GM12878 (cell line): ENCODE data around the gene ASCC1. TPM values are rescaled to one million over a fixed set of nuclear protein-coding genes. Genes with fewer than 3 reads are reported as not detected.

ENCODE experiments used
- ATAC-seq: fragments of 200-7000 bp; cut with Tn5 transposase; 3 replicates; pipeline ENCODE4 v1.9.1; 2020; ENCODE audit warnings: mild to moderate bottlenecking, moderate library complexity
- BruUV-seq: library from RNA; stranded (reverse); fragments of 400-500 nt; replicated peaks from 2 replicates; lab custom pipeline; 2021; lab: Mats Ljungman, UMichigan
- CTCF ChIA-PET: fragments of 300-600 bp; sonication (Branson Sonifier 250); formaldehyde crosslinking; extraction: SDS; loops from one replicate; lab custom pipeline; 2021; ENCODE audit warnings: inconsistent platforms; lab: Yijun Ruan, JAX
- POLR2A ChIA-PET: fragments of 350-600 bp; formaldehyde crosslinking; extraction: SDS; loops from one replicate; lab custom pipeline; 2021; ENCODE audit warnings: inconsistent platforms; lab: Charles Lee
- RAD21 ChIA-PET: fragments of 300-600 bp; sonication (Branson Sonifier 250); formaldehyde crosslinking; loops from one replicate; lab custom pipeline; 2023; ENCODE audit warnings: antibody characterized with exemption; ENCODE audit not compliant: unreplicated experiment; lab: Charles Lee
- SMC1A ChIA-PET: fragments of 300-600 bp; sonication (Branson Sonifier 250); formaldehyde crosslinking; loops from one replicate; lab custom pipeline; 2023; ENCODE audit not compliant: unreplicated experiment, uncharacterized antibody; lab: Charles Lee
- DNase-seq: peaks from one replicate; pipeline ENCODE4 v3.0.0-alpha.2; 2011; ENCODE audit warnings: low read depth, low spot score
- FAIRE-seq: peaks from 3 replicates; lab custom pipeline; 2011; peaks lifted over from hg19 to GRCh38; lab: Jason Lieb, UNC
- H2AFZ ChIP-seq: 2 replicates; pipeline ENCODE4 v1.6.0; 2011; ENCODE audit warnings: low read depth, low read length, control low read depth; ENCODE audit not compliant: control insufficient read depth
- H3K27ac ChIP-seq: 2 replicates; pipeline ENCODE4 v1.5.1; 2011; ENCODE audit warnings: control low read depth; ENCODE audit not compliant: control insufficient read depth, insufficient read depth
- H3K27me3 ChIP-seq, 2 experiments: replicated peaks in 1 of 2; 2 replicates each; pipeline versions ENCODE4 v1.6.0 to v1.6.1; 2011; ENCODE audit warnings: low read length in 1 of 2; ENCODE audit not compliant: control insufficient read depth in 2 of 2, insufficient read depth in 2 of 2
- H3K36me3 ChIP-seq, 2 experiments: 2 replicates each; pipeline ENCODE4 v1.5.1; 2011; ENCODE audit warnings: low read length in 1 of 2; ENCODE audit not compliant: control insufficient read depth in 2 of 2, insufficient read depth in 2 of 2
- H3K4me1 ChIP-seq: 2 replicates; pipeline ENCODE4 v1.6.1; 2011; ENCODE audit warnings: mild to moderate bottlenecking, low read length, moderate library complexity, mixed read lengths; ENCODE audit not compliant: control insufficient read depth, insufficient read depth
- H3K4me2 ChIP-seq: 2 replicates; pipeline ENCODE4 v1.6.0; 2011; ENCODE audit warnings: control low read depth; ENCODE audit not compliant: control insufficient read depth, insufficient read depth
- H3K4me3 ChIP-seq: fragments of 200-600 bp; sonication (generic); 2 replicates; pipeline ENCODE4 v1.5.1; 2016
- H3K79me2 ChIP-seq: 2 replicates; pipeline ENCODE4 v1.6.0; 2011; ENCODE audit warnings: low read length; ENCODE audit not compliant: control insufficient read depth, insufficient read depth
- H3K9ac ChIP-seq: 2 replicates; pipeline ENCODE4 v1.8.0; 2011; ENCODE audit warnings: low read length, control low read depth, mixed read lengths; ENCODE audit not compliant: control insufficient read depth, insufficient read depth
- H3K9me3 ChIP-seq: replicated peaks from 3 replicates; pipeline ENCODE4 v1.5.1; 2011; ENCODE audit warnings: mild to moderate bottlenecking, low read length; ENCODE audit not compliant: control insufficient read depth, insufficient read depth
- H4K20me1 ChIP-seq: 2 replicates; pipeline ENCODE4 v1.6.0; 2011; ENCODE audit not compliant: control insufficient read depth, insufficient read depth
- ASH2L ChIP-seq: fragments of 300-600, 200-600 bp; sonication (generic); IDR thresholded peaks from 2 replicates; pipeline ENCODE4 v1.6.1; 2017; ENCODE audit warnings: low read depth, mild to moderate bottlenecking, borderline replicate concordance
- BMI1 ChIP-seq: fragments of 450-650 bp; IDR thresholded peaks from 2 replicates; pipeline ENCODE4 v1.6.1; 2016; ENCODE audit warnings: mild to moderate bottlenecking, moderate library complexity, borderline replicate concordance
- CHD4 ChIP-seq: fragments of 200-600 bp; sonication (generic); IDR thresholded peaks from 2 replicates; pipeline ENCODE4 v1.6.1; 2016; ENCODE audit warnings: mild to moderate bottlenecking
- EED ChIP-seq: sonication (generic); IDR thresholded peaks from 2 replicates; pipeline ENCODE4 v1.6.1; 2016; ENCODE audit warnings: antibody characterized with exemption, low read depth
- IRF5 ChIP-seq: fragments of 450-650 bp; IDR thresholded peaks from 2 replicates; pipeline ENCODE4 v1.6.1; 2017; ENCODE audit warnings: borderline replicate concordance
- SREBF1 ChIP-seq: IDR thresholded peaks from 2 replicates; pipeline ENCODE4 v1.6.1; 2012; ENCODE audit warnings: mild to moderate bottlenecking, low read length
- SUZ12 ChIP-seq: fragments of 200-600 bp; sonication (generic); IDR thresholded peaks from one replicate; pipeline ENCODE4 v1.6.1; 2018; ENCODE audit warnings: antibody characterized with exemption, mild to moderate bottlenecking; ENCODE audit not compliant: unreplicated experiment
- WGBS: methylation state at CpG from one replicate; pipeline ENCODE4 v1.1.6; 2016; ENCODE audit warnings: low lambda C conversion rate; ENCODE audit not compliant: insufficient replicate concordance, insufficient coverage; ENCODE audit errors: missing lambda C conversion rate; 5-methylcytosine and 5-hydroxymethylcytosine counted together
- in situ Hi-C: fragments of 300-500 bp; cut with MboI; formaldehyde crosslinking; loops from 9 replicates; pipeline ENCODE4 v1.14.3; 2018; ENCODE audit warnings: mixed read lengths
- intact Hi-C: fragments of 100-400 bp; cut with micrococcal nuclease; formaldehyde crosslinking; loops from one replicate; pipeline ENCODE4 v1.14.2; 2022; ENCODE audit not compliant: unreplicated experiment
- polyA plus RNA-seq, 11 experiments: library from polyadenylated mRNA; depleted of rRNA in 4 of 11; unstranded in 6 of 11; stranded (reverse) in 5 of 11; fragments of >200 nt; fragmentation: Nextera tagmentation in 4 of 11; fragmentation: Illumina TruSeq in 1 of 11; extraction: Ambion mirVana in 4 of 11; extraction: Trizol in 1 of 11; gene quantifications; 1 replicate in 1 of 11; 2 replicates in 10 of 11; pipeline versions ENCODE4 v1.2.1 to v1.2.3, GENCODE V29; 2011 to 2016; ENCODE audit warnings: inconsistent platforms in 2 of 11, missing spikeins in 2 of 11, low read depth in 1 of 11
- total RNA-seq, 4 experiments: library from RNA; depleted of rRNA in 3 of 4; stranded (reverse); fragments of >200 nt in 3 of 4; fragmentation: Illumina TruSeq in 1 of 4; extraction: Trizol in 1 of 4; gene quantifications; 2 replicates each; pipeline versions ENCODE4 v1.2.1 to v1.2.3, GENCODE V29; 2013 to 2021

Gene ASCC1
- total and polyA plus RNA-seq, 10 of the 15 experiments (the other 5 are each of a cell fraction or from before 2014, with no cell fraction given): 23.3 to 80.6 (median 42.8) TPM

- ATAC-seq: no peak
- peaks cover 33% of the 10 kb centered on the region for H3K4me1 ChIP-seq
- TF ChIP-seq BMI1: no peak
- no peak for TF ChIP-seq ASH2L
- TF ChIP-seq IRF5: no peak
- no peak for TF ChIP-seq SUZ12
- TF ChIP-seq CHD4: no peak
- no peak for TF ChIP-seq SREBF1
- TF ChIP-seq EED: no peak
- TF ChIP-seq, all 136 proteins: peak for 0
- DNase-seq (no peak), FAIRE-seq (no peak)
- ChIA-PET CTCF (no interaction called here), POLR2A (no interaction called here), RAD21 (no interaction called here), SMC1A (no interaction called here)
- Histone ChIP-seq H3K79me2 (no peaks in the 10 kb centered on the region), H3K36me3 (peaks cover 0 to 3% of the 10 kb centered on the region in 2 experiments; a peak in 2 of 4 replicates), H4K20me1 (no peaks in the 10 kb centered on the region), H3K4me3 (no peak overlapping the region), H3K27me3 (no peaks in the 10 kb centered on the region), H3K4me2 (no peak overlapping the region), H2AFZ (no peak overlapping the region), H3K9ac (no peak overlapping the region), H3K27ac (no peak overlapping the region), H3K9me3 (no peaks in the 10 kb centered on the region)
- BruUV-seq: no TSS peak
- in situ Hi-C loops (no loop called here), intact Hi-C loops (loop anchor here (5.0 kb wide), 1 partner anchor 46 kb away; the partner anchor contains the start of genes ANAPC16 and ASCC1)
- 84% methylated on average over 6 of the region's 7 CpGs for WGBS
These were observed 44.9 kb downstream of the ASCC1 start for GRCh38 chr10:72171175-72171630.
